ENCODE data around the gene INF2.
A peak's percentile ranks its signal among the peaks of the same experiment; 100 is the strongest.

Gene INF2

GRCh38 chr14:104694475-104694950 lies 5.1 kb downstream of the INF2 start:
- Histone ChIP-seq H3K36me3 (ENCODE audit: control insufficient read depth in 1 of 2, insufficient read depth in 2 of 2, low read length in 2 of 2) (no peaks in the 10 kb centered on the region), H3K4me3 (ENCODE audit: low read depth in 1 of 2, low read length in 2 of 2) (no peak overlapping the region), H3K27ac (ENCODE audit: low read length) (no peak overlapping the region), H3K27me3 (ENCODE audit: low read depth, low read length) (no peaks in the 10 kb centered on the region), H3K9me3 (ENCODE audit: control insufficient read depth in 1 of 2, low read length in 2 of 2) (no peaks in the 10 kb centered on the region), H3K4me1 (ENCODE audit: control insufficient read depth in 1 of 2, insufficient read depth in 2 of 2, low read length in 2 of 2) (peaks cover 0 to 89% of the 10 kb centered on the region in 2 donors)

- Histone ChIP-seq H3K36me3 (ENCODE audit: control insufficient read depth in 1 of 2, insufficient read depth in 2 of 2, low read length in 2 of 2) (no peaks in the 10 kb centered on the region), H3K4me1 (ENCODE audit: control insufficient read depth in 1 of 2, insufficient read depth in 2 of 2, low read length in 2 of 2) (peaks cover 0 to 95% of the 10 kb centered on the region in 2 donors), H3K27ac (ENCODE audit: low read length) (no peak overlapping the region), H3K4me3 (ENCODE audit: low read depth in 1 of 2, low read length in 2 of 2) (no peak overlapping the region), H3K9me3 (ENCODE audit: control insufficient read depth in 1 of 2, low read length in 2 of 2) (no peaks in the 10 kb centered on the region), H3K27me3 (ENCODE audit: low read depth, low read length) (no peaks in the 10 kb centered on the region)
These were observed 5.7 kb downstream of the INF2 start for GRCh38 chr14:104694991-104695659.

GRCh38 chr14:104695660-104696000 lies 6.2 kb downstream of the INF2 start:
- H3K27me3 ChIP-seq (ENCODE audit: low read depth, low read length) = no peaks in the 10 kb centered on the region
- H3K4me3 ChIP-seq (ENCODE audit: low read depth in 1 of 2, low read length in 2 of 2) = no peak overlapping the region
- no peaks in the 10 kb centered on the region for H3K9me3 ChIP-seq (ENCODE audit: control insufficient read depth in 1 of 2, low read length in 2 of 2)
- no peak overlapping the region for H3K27ac ChIP-seq (ENCODE audit: low read length)
- H3K36me3 ChIP-seq (ENCODE audit: control insufficient read depth in 1 of 2, insufficient read depth in 2 of 2, low read length in 2 of 2) = no peaks in the 10 kb centered on the region
- peaks cover 0 to 95% of the 10 kb centered on the region in 2 donors for H3K4me1 ChIP-seq (ENCODE audit: control insufficient read depth in 1 of 2, insufficient read depth in 2 of 2, low read length in 2 of 2)

GRCh38 chr14:104696671-104697316 lies 7.4 kb downstream of the INF2 start:
- no peaks in the 10 kb centered on the region for H3K27me3 ChIP-seq (ENCODE audit: low read depth, low read length)
- H3K4me1 ChIP-seq (ENCODE audit: control insufficient read depth in 1 of 2, insufficient read depth in 2 of 2, low read length in 2 of 2) = peaks cover 0 to 83% of the 10 kb centered on the region in 2 donors
- H3K4me3 ChIP-seq (ENCODE audit: low read depth in 1 of 2, low read length in 2 of 2) = no peak overlapping the region
- no peaks in the 10 kb centered on the region for H3K9me3 ChIP-seq (ENCODE audit: control insufficient read depth in 1 of 2, low read length in 2 of 2)
- H3K27ac ChIP-seq (ENCODE audit: low read length) = no peak overlapping the region
- peaks cover 0 to 9% of the 10 kb centered on the region in 2 donors for H3K36me3 ChIP-seq (ENCODE audit: control insufficient read depth in 1 of 2, insufficient read depth in 2 of 2, low read length in 2 of 2)

GRCh38 chr14:104697317-104697703 lies 7.9 kb downstream of the INF2 start:
- H3K9me3 ChIP-seq (ENCODE audit: control insufficient read depth in 1 of 2, low read length in 2 of 2) = no peaks in the 10 kb centered on the region
- no peaks in the 10 kb centered on the region for H3K27me3 ChIP-seq (ENCODE audit: low read depth, low read length)
- no peak overlapping the region for H3K4me3 ChIP-seq (ENCODE audit: low read depth in 1 of 2, low read length in 2 of 2)
- H3K36me3 ChIP-seq (ENCODE audit: control insufficient read depth in 1 of 2, insufficient read depth in 2 of 2, low read length in 2 of 2) = peaks cover 0 to 14% of the 10 kb centered on the region in 2 donors
- no peak overlapping the region for H3K27ac ChIP-seq (ENCODE audit: low read length)
- H3K4me1 ChIP-seq (ENCODE audit: control insufficient read depth in 1 of 2, insufficient read depth in 2 of 2, low read length in 2 of 2) = peaks cover 0 to 78% of the 10 kb centered on the region in 2 donors

- Histone ChIP-seq H3K27me3 (ENCODE audit: low read depth, low read length) (no peaks in the 10 kb centered on the region), H3K36me3 (ENCODE audit: control insufficient read depth in 1 of 2, insufficient read depth in 2 of 2, low read length in 2 of 2) (peaks cover 0 to 19% of the 10 kb centered on the region in 2 donors), H3K27ac (ENCODE audit: low read length) (no peak overlapping the region), H3K9me3 (ENCODE audit: control insufficient read depth in 1 of 2, low read length in 2 of 2) (no peaks in the 10 kb centered on the region), H3K4me1 (ENCODE audit: control insufficient read depth in 1 of 2, insufficient read depth in 2 of 2, low read length in 2 of 2) (peaks cover 0 to 71% of the 10 kb centered on the region in 2 donors), H3K4me3 (ENCODE audit: low read depth in 1 of 2, low read length in 2 of 2) (peak overlapping the region in 1 of 2 donors; percentile 24)
These were observed 8.6 kb downstream of the INF2 start for GRCh38 chr14:104697892-104698583.

GRCh38 chr14:104698688-104699425 lies 9.4 kb downstream of the INF2 start:
- Histone ChIP-seq H3K27me3 (ENCODE audit: low read depth, low read length) (no peaks in the 10 kb centered on the region), H3K4me3 (ENCODE audit: low read depth in 1 of 2, low read length in 2 of 2) (peak overlapping the region in 1 of 2 donors; percentile 24), H3K36me3 (ENCODE audit: control insufficient read depth in 1 of 2, insufficient read depth in 2 of 2, low read length in 2 of 2) (peaks cover 0 to 27% of the 10 kb centered on the region in 2 donors), H3K27ac (ENCODE audit: low read length) (no peak overlapping the region), H3K4me1 (ENCODE audit: control insufficient read depth in 1 of 2, insufficient read depth in 2 of 2, low read length in 2 of 2) (peaks cover 0 to 65% of the 10 kb centered on the region in 2 donors), H3K9me3 (ENCODE audit: control insufficient read depth in 1 of 2, low read length in 2 of 2) (no peaks in the 10 kb centered on the region)

GRCh38 chr14:104699426-104699748 lies 10.0 kb downstream of the INF2 start:
- H3K4me1 ChIP-seq (ENCODE audit: control insufficient read depth in 1 of 2, insufficient read depth in 2 of 2, low read length in 2 of 2) = peaks cover 0 to 61% of the 10 kb centered on the region in 2 donors
- H3K36me3 ChIP-seq (ENCODE audit: control insufficient read depth in 1 of 2, insufficient read depth in 2 of 2, low read length in 2 of 2) = peaks cover 0 to 33% of the 10 kb centered on the region in 2 donors
- H3K27ac ChIP-seq (ENCODE audit: low read length) = no peak overlapping the region
- H3K27me3 ChIP-seq (ENCODE audit: low read depth, low read length) = no peaks in the 10 kb centered on the region
- H3K9me3 ChIP-seq (ENCODE audit: control insufficient read depth in 1 of 2, low read length in 2 of 2) = no peaks in the 10 kb centered on the region
- peak overlapping the region in 1 of 2 donors; percentile 24 for H3K4me3 ChIP-seq (ENCODE audit: low read depth in 1 of 2, low read length in 2 of 2)

GRCh38 chr14:104700225-104700651 lies 10.8 kb downstream of the INF2 start:
- no peaks in the 10 kb centered on the region for H3K27me3 ChIP-seq (ENCODE audit: low read depth, low read length)
- peak overlapping the region in 1 of 2 donors; percentile 24 for H3K4me3 ChIP-seq (ENCODE audit: low read depth in 1 of 2, low read length in 2 of 2)
- H3K27ac ChIP-seq (ENCODE audit: low read length) = no peak overlapping the region
- H3K36me3 ChIP-seq (ENCODE audit: control insufficient read depth in 1 of 2, insufficient read depth in 2 of 2, low read length in 2 of 2) = peaks cover 0 to 35% of the 10 kb centered on the region in 2 donors
- H3K9me3 ChIP-seq (ENCODE audit: control insufficient read depth in 1 of 2, low read length in 2 of 2) = no peaks in the 10 kb centered on the region
- peaks cover 0 to 52% of the 10 kb centered on the region in 2 donors for H3K4me1 ChIP-seq (ENCODE audit: control insufficient read depth in 1 of 2, insufficient read depth in 2 of 2, low read length in 2 of 2)

- H3K27ac ChIP-seq (ENCODE audit: low read length) = no peak overlapping the region
- no peaks in the 10 kb centered on the region for H3K27me3 ChIP-seq (ENCODE audit: low read depth, low read length)
- H3K4me1 ChIP-seq (ENCODE audit: control insufficient read depth in 1 of 2, insufficient read depth in 2 of 2, low read length in 2 of 2) = peaks cover 0 to 47% of the 10 kb centered on the region in 2 donors
- no peaks in the 10 kb centered on the region for H3K9me3 ChIP-seq (ENCODE audit: control insufficient read depth in 1 of 2, low read length in 2 of 2)
- H3K4me3 ChIP-seq (ENCODE audit: low read depth in 1 of 2, low read length in 2 of 2) = no peak overlapping the region
- H3K36me3 ChIP-seq (ENCODE audit: control insufficient read depth in 1 of 2, insufficient read depth in 2 of 2, low read length in 2 of 2) = peaks cover 0 to 35% of the 10 kb centered on the region in 2 donors
These were observed 11.4 kb downstream of the INF2 start for GRCh38 chr14:104700747-104701217.
